Type B pancreatic cell (in vitro differentiated cells): ENCODE data around the gene HEXB. TPM values are rescaled to one million over a fixed set of nuclear protein-coding genes. Genes with fewer than 3 reads are reported as not detected.

Source experiments
- DNase-seq: peaks from one replicate; pipeline ENCODE4 v3.0.0; 2021; ENCODE audit warnings: mixed read lengths; ENCODE audit not compliant: unreplicated experiment; ENCODE audit errors: extremely low spot score
- H3K27ac Mint-ChIP-seq: 2 replicates; pipeline ENCODE4 v1.8.0; 2021; ENCODE audit warnings: mild to moderate bottlenecking, mixed read lengths
- H3K27me3 Mint-ChIP-seq: 2 replicates; pipeline ENCODE4 v1.8.0; 2021; ENCODE audit warnings: mixed read lengths
- H3K36me3 Mint-ChIP-seq: 2 replicates; pipeline ENCODE4 v1.8.0; 2021; ENCODE audit warnings: mixed read lengths
- H3K4me1 Mint-ChIP-seq: one replicate; pipeline ENCODE4 v1.8.0; 2021; ENCODE audit warnings: mixed read lengths; ENCODE audit not compliant: unreplicated experiment
- H3K4me3 Mint-ChIP-seq: 2 replicates; pipeline ENCODE4 v1.8.0; 2021; ENCODE audit warnings: mild to moderate bottlenecking, mixed read lengths
- H3K9me3 Mint-ChIP-seq: 2 replicates; pipeline ENCODE4 v1.8.0; 2021; ENCODE audit warnings: mixed read lengths
- CTCF ChIP-seq: fragments of 200-600 bp; sonication (generic); conservative IDR thresholded peaks from 2 replicates; pipeline ENCODE4 v1.5.0; 2021; ENCODE audit warnings: antibody characterized with exemption, mild to moderate bottlenecking
- total RNA-seq: library from RNA; stranded (reverse); gene quantifications from 2 replicates; pipeline ENCODE4 v1.2.1, GENCODE V29; 2021; ENCODE audit warnings: low replicate concordance

HEXB gene
- total RNA-seq, 1 donor from 2014 or later: 76.6 TPM

DNA sequence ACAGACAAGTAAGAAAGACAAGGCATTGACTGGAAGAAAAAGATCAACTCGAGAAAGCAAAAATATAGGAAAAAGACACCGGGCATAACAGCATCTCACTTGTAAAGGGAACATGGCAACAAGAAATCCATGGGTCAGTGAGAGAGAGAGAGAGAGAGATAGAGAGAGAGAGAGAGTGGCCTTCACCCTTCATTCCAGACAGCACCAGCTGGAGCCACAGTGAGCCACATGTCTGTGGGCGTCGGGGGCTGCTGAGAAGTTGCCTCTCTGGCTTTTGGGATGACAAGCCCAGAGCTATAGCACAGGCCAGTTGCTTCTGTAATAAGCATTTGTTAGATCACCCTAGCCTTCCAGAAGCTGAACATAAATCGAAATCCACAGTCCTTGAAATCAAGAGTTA is 24.2 kb upstream of the HEXB start:
- Mint-ChIP-seq H3K36me3 (no peaks in the 10 kb centered on the region), H3K27me3 (no peaks in the 10 kb centered on the region), H3K9me3 (no peaks in the 10 kb centered on the region), H3K4me3 (no peak overlapping the region), H3K27ac (no peak overlapping the region), H3K4me1 (peaks cover 10% of the 10 kb centered on the region)
- no peak for DNase-seq
- no peak for TF ChIP-seq CTCF

GRCh38 chr5:74664551-74664950 is 20.5 kb upstream of the HEXB start:
- Mint-ChIP-seq H3K4me1 (peaks cover 10% of the 10 kb centered on the region), H3K9me3 (no peaks in the 10 kb centered on the region), H3K4me3 (no peak overlapping the region), H3K27ac (no peak overlapping the region), H3K27me3 (no peaks in the 10 kb centered on the region), H3K36me3 (no peaks in the 10 kb centered on the region)
- TF ChIP-seq CTCF: no peak
- no peak for DNase-seq

DNA sequence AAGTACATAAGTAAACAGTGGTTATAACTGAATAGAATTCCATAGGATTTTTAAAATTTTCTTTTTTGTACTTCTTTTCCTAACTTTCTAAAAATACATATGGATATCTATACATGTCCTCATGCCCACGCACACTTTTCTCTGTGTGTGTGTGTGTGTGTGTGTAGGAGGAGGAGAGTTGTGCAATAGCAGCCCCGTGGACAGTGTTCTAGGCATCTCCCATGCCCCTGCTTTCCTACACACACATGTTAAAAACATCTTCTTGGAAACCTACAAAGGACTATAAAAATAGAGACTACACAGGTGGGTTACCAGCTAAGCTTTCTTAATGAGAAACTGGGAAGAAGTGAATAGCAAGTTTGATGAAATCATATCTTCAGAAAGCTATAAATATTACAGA is 19.8 kb upstream of the HEXB start:
- H3K4me3 Mint-ChIP-seq: no peak overlapping the region
- DNase-seq: no peak
- no peak overlapping the region for H3K27ac Mint-ChIP-seq
- no peaks in the 10 kb centered on the region for H3K27me3 Mint-ChIP-seq
- H3K4me1 Mint-ChIP-seq: peaks cover 14% of the 10 kb centered on the region
- H3K36me3 Mint-ChIP-seq: no peaks in the 10 kb centered on the region
- H3K9me3 Mint-ChIP-seq: no peaks in the 10 kb centered on the region
- TF ChIP-seq CTCF: no peak

GRCh38 chr5:74665816-74666215 is 19.2 kb upstream of the HEXB start:
- no peak overlapping the region for H3K27ac Mint-ChIP-seq

GRCh38 chr5:74667396-74667795 is 17.6 kb upstream of the HEXB start:
- no peaks in the 10 kb centered on the region for H3K9me3 Mint-ChIP-seq
- H3K36me3 Mint-ChIP-seq: no peaks in the 10 kb centered on the region
- H3K4me3 Mint-ChIP-seq: no peak overlapping the region
- H3K4me1 Mint-ChIP-seq: peaks cover 21% of the 10 kb centered on the region
- TF ChIP-seq CTCF: no peak
- no peaks in the 10 kb centered on the region for H3K27me3 Mint-ChIP-seq
- no peak overlapping the region for H3K27ac Mint-ChIP-seq
- DNase-seq: no peak

More at GRCh38 chr5:74665816-74666215, 19.2 kb upstream of the HEXB start:
- Mint-ChIP-seq H3K27me3 (no peaks in the 10 kb centered on the region), H3K9me3 (no peaks in the 10 kb centered on the region), H3K36me3 (no peaks in the 10 kb centered on the region), H3K4me3 (no peak overlapping the region), H3K4me1 (peaks cover 11% of the 10 kb centered on the region)
- no peak for TF ChIP-seq CTCF
- DNase-seq: no peak

DNA sequence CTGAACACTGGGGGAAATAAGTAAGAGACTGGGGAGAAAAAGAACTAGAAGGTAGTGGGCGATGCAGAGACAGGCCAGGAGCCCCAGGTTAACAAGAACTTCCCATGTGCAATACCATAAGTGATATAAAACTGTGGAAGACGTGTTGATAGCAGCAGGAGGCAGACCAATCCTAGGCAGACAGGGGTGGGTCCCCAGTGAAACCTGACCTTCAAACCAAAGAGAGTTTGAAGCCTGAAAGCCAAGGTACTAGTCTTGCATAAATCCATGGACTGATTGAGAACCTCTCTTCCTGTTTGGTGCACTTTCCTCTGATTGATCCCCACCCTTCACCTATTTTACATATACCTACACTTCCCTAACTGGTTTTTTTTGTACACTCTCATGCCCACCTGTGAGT is 15.2 kb upstream of the HEXB start:
- Mint-ChIP-seq H3K4me1 (peaks cover 26% of the 10 kb centered on the region), H3K27me3 (no peaks in the 10 kb centered on the region), H3K4me3 (no peak overlapping the region), H3K9me3 (no peaks in the 10 kb centered on the region), H3K36me3 (no peaks in the 10 kb centered on the region), H3K27ac (no peak overlapping the region)
- DNase-seq: no peak
- TF ChIP-seq CTCF: no peak
